ENCODE results near the gene APLP1.

APLP1 gene

GRCh38 chr19:35868172-35868822 is at the start of gene APLP1:
APLP1 (plus strand) TSS chr19:35868574; CDS start chr19:35868637, 63 bp downstream.
- H3K4me3 ChIP-seq (ENCODE audit: low read depth, low read length) = no peak within 1 kb of the TSS
- no peak for TF ChIP-seq MYC (IDR thresholded peaks at IDR 0.05; ENCODE audit: low read depth, low read length)
- no peak for TF ChIP-seq MAX (IDR thresholded peaks at IDR 0.05; ENCODE audit: low read depth, low read length)
- no peak for TF ChIP-seq POLR2A (IDR thresholded peaks at IDR 0.05; ENCODE audit: extremely low read depth, insufficient read length)
- no peak for TF ChIP-seq CTCF (IDR thresholded peaks at IDR 0.05; ENCODE audit: low read depth, low read length)
- DNase-seq (ENCODE audit: low read depth) = peak; percentile 48

GRCh38 chr19:35822579-35822978 is 45.8 kb upstream of the APLP1 start:
- peak; percentile 44 for DNase-seq (ENCODE audit: low read depth)
- H3K4me3 ChIP-seq (ENCODE audit: low read depth, low read length) = no peak overlapping the region
- TF ChIP-seq MAX (IDR thresholded peaks at IDR 0.05; ENCODE audit: low read depth, low read length) = no peak
- no peak for TF ChIP-seq CTCF (IDR thresholded peaks at IDR 0.05; ENCODE audit: low read depth, low read length)
- no peak for TF ChIP-seq POLR2A (IDR thresholded peaks at IDR 0.05; ENCODE audit: extremely low read depth, insufficient read length)

- DNase-seq (ENCODE audit: low read depth) = no peak
- no peak for TF ChIP-seq POLR2A (IDR thresholded peaks at IDR 0.05; ENCODE audit: extremely low read depth, insufficient read length)
- TF ChIP-seq MYC (IDR thresholded peaks at IDR 0.05; ENCODE audit: low read depth, low read length) = no peak
- no peak for TF ChIP-seq CTCF (IDR thresholded peaks at IDR 0.05; ENCODE audit: low read depth, low read length)
- TF ChIP-seq MAX (IDR thresholded peaks at IDR 0.05; ENCODE audit: low read depth, low read length) = no peak
These were observed 44.2 kb upstream of the APLP1 start for GRCh38 chr19:35824150-35824549.

GRCh38 chr19:35828692-35829301 is 39.6 kb upstream of the APLP1 start:
- TF ChIP-seq MYC (IDR thresholded peaks at IDR 0.05; ENCODE audit: low read depth, low read length) = peak; percentile 31; the same call in 1 of the 2 replicates
- peak; percentile 83 for TF ChIP-seq MAX (IDR thresholded peaks at IDR 0.05; ENCODE audit: low read depth, low read length)
- no peak for TF ChIP-seq CTCF (IDR thresholded peaks at IDR 0.05; ENCODE audit: low read depth, low read length)
- TF ChIP-seq POLR2A (IDR thresholded peaks at IDR 0.05; ENCODE audit: extremely low read depth, insufficient read length) = no peak
- peak; percentile 47 for DNase-seq (ENCODE audit: low read depth)
- no peak overlapping the region for H3K4me3 ChIP-seq (ENCODE audit: low read depth, low read length)

More at GRCh38 chr19:35824150-35824549, 44.2 kb upstream of the APLP1 start:
- no peak overlapping the region for H3K4me3 ChIP-seq (ENCODE audit: low read depth, low read length)

GRCh38 chr19:35830986-35831385 is 37.4 kb upstream of the APLP1 start:
- no peak for DNase-seq (ENCODE audit: low read depth)
- TF ChIP-seq MAX (IDR thresholded peaks at IDR 0.05; ENCODE audit: low read depth, low read length) (no peak), POLR2A (IDR thresholded peaks at IDR 0.05; ENCODE audit: extremely low read depth, insufficient read length) (no peak)
- H3K4me3 ChIP-seq (ENCODE audit: low read depth, low read length) = no peak overlapping the region

GRCh38 chr19:35832054-35832453 is 36.3 kb upstream of the APLP1 start:
- DNase-seq (ENCODE audit: low read depth) = no peak
- TF ChIP-seq MAX (IDR thresholded peaks at IDR 0.05; ENCODE audit: low read depth, low read length) = no peak
- H3K4me3 ChIP-seq (ENCODE audit: low read depth, low read length) = no peak overlapping the region
